BLaER1 (cell line): ENCODE data around the gene GNB5.

Experiments used
- H3K27ac ChIP-seq: shearing (Covaris generic); formaldehyde crosslinking; 2 replicates; pipeline ENCODE4 v1.8.1; 2022
- H3K27me3 ChIP-seq: shearing (Covaris generic); formaldehyde crosslinking; 2 replicates; pipeline ENCODE4 v1.8.1; 2022
- H3K36me3 ChIP-seq: shearing (Covaris generic); formaldehyde crosslinking; 2 replicates; pipeline ENCODE4 v1.8.1; 2022
- H3K4me1 ChIP-seq: shearing (Covaris generic); formaldehyde crosslinking; 2 replicates; pipeline ENCODE4 v1.8.1; 2022
- H3K4me2 ChIP-seq: shearing (Covaris generic); formaldehyde crosslinking; 2 replicates; pipeline ENCODE4 v1.8.1; 2022
- H3K4me3 ChIP-seq: shearing (Covaris generic); formaldehyde crosslinking; 2 replicates; pipeline ENCODE4 v1.8.1; 2022
- H3K9ac ChIP-seq: shearing (Covaris generic); formaldehyde crosslinking; 2 replicates; pipeline ENCODE4 v1.8.1; 2022
- H3K9me3 ChIP-seq: shearing (Covaris generic); formaldehyde crosslinking; 2 replicates; pipeline ENCODE4 v1.8.1; 2022
- H4K20me1 ChIP-seq: shearing (Covaris generic); formaldehyde crosslinking; 2 replicates; pipeline ENCODE4 v1.8.1; 2022
- Cebpa-rat ChIP-seq: shearing (Covaris generic); IDR thresholded peaks from 2 replicates; pipeline ENCODE4 v1.8.1; 2022

GNB5 gene

DNA sequence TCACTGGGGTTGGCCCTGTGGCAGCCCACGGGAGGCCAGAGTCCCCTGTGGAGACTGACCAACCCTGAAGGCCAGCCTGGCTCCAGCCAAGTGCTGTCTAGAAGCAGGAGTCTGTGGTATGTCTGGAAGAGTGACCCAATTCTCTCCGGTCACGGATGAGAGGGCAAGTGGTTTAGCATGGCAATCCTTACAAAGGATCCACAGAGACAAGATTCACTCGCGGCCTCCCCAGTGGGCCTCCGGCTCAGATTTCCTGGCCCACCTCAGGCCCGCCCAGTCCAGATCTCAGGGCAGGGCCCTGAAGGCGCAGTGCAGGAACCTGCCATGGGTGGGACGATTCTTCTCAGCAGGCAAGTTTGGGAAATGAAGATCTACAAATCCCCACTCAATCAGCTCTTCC is 73.6 kb downstream of the GNB5 start:
- H3K27ac ChIP-seq: no peak overlapping the region
- no peaks in the 10 kb centered on the region for H3K36me3 ChIP-seq
- TF ChIP-seq Cebpa-rat: no peak
- H4K20me1 ChIP-seq: no peaks in the 10 kb centered on the region
- no peak overlapping the region for H3K4me3 ChIP-seq
- H3K4me1 ChIP-seq: no peaks in the 10 kb centered on the region
- H3K9ac ChIP-seq: no peak overlapping the region
- no peak overlapping the region for H3K4me2 ChIP-seq
- H3K9me3 ChIP-seq: peaks cover under 1% of the 10 kb centered on the region
- no peaks in the 10 kb centered on the region for H3K27me3 ChIP-seq

DNA sequence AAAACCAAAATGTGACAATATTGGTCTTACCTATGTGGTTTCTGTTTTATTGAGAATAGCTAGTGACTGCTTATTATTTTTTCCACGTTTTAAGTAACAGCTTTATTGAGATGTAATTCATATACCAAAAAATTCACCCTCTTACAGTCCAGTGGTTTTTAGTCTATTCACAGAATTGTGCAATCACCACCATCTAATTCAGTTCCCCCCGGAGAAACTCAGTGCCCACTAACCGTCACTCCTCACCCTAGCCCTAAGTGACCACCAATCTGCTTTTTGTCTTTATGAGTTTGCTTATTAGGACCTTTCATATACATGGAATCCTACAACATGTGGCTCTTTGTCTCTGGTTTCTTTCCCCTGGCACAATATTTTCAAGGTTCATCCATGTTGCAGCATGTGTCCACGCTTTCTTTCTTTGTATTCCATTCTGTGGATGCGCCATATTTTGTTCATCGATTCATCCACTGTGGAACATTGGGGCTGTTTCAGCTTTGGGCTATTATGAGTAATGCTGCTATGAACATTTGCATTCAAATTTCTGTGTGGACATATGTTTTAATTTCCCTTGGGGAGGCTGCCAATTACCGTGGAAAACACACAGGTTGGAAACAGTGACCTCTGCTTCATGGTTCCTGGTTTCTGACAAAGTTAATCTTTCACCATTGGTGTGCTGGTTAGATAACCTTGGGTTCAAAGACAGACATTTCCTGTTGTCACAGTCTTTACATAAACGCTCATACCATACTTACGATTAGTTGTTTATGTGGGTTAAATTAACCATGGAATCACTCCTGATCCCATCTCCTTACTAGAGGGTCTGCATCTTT is 75.4 kb downstream of the GNB5 start:
- no peaks in the 10 kb centered on the region for H3K4me1 ChIP-seq
- no peak overlapping the region for H3K4me3 ChIP-seq
- H3K36me3 ChIP-seq: no peaks in the 10 kb centered on the region
- no peaks in the 10 kb centered on the region for H3K27me3 ChIP-seq
- TF ChIP-seq Cebpa-rat: no peak
- H4K20me1 ChIP-seq: no peaks in the 10 kb centered on the region
- H3K27ac ChIP-seq: no peak overlapping the region
- H3K9ac ChIP-seq: no peak overlapping the region
- peaks cover 14% of the 10 kb centered on the region for H3K9me3 ChIP-seq
- no peak overlapping the region for H3K4me2 ChIP-seq

DNA sequence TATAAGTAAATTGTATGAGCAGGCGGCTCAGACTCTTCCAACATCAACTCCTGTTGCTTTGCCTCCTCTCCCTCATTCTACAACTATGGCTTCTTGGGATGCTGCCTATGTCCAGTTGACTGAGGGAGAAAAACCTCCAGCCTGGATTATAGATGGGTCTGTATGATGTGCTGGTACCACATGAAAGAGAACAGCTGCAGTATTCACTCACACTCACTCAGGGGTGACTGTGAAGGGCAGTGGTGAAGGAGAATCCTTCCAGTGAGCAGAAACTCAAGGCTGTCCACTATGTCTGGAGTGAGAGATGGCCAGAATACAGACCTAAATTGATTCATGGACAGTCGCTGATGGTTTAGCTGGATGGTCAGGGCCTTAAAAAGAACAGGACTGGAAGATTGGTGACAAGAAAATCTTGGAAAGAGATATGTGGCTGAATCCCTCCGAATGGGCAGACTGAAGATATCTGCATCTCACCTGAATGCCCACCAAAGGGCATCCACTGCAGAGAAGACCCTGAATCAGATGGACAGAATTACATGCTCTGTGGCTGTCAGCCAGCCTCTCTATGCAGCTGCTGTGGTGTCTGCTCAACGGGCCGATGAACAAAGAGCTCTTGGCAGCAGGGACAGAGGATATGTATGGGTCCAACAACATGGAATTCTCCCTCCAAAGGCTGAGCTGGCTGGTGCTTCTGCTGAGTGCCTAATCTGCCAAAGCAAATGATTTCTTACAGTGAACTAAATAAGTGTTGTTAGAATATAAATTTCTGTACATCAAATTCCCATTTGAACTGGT is 76.7 kb downstream of the GNB5 start:
- Histone ChIP-seq H3K4me2 (no peak overlapping the region), H3K4me1 (no peaks in the 10 kb centered on the region), H3K9me3 (peaks cover 14% of the 10 kb centered on the region), H4K20me1 (no peaks in the 10 kb centered on the region), H3K9ac (no peak overlapping the region), H3K4me3 (no peak overlapping the region), H3K27me3 (no peaks in the 10 kb centered on the region), H3K36me3 (no peaks in the 10 kb centered on the region), H3K27ac (no peak overlapping the region)
- TF ChIP-seq Cebpa-rat: no peak

DNA sequence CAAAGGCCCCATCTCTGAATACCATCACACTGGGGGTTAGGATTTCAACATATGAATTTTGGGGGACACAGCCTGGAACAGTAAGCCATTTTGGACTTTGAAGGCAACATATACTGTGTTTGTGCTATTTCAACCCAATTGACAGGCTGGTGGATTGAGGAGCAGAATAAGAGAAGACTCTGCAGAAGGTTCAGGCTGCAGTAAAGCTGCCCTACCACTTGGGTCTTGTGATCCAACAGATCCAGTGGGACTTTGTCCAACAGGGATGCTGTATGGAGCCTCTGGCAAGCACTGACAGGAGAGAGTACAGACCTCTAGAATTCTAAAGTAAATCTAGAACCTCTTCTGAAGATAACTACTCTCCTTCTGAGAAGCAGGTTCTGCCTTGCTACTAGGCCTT is 77.5 kb downstream of the GNB5 start:
- Histone ChIP-seq H3K4me1 (no peaks in the 10 kb centered on the region), H3K36me3 (no peaks in the 10 kb centered on the region), H3K9me3 (peaks cover 14% of the 10 kb centered on the region), H3K4me2 (no peak overlapping the region), H3K27ac (no peak overlapping the region), H3K9ac (no peak overlapping the region), H3K27me3 (no peaks in the 10 kb centered on the region), H4K20me1 (no peaks in the 10 kb centered on the region), H3K4me3 (no peak overlapping the region)
- no peak for TF ChIP-seq Cebpa-rat

DNA sequence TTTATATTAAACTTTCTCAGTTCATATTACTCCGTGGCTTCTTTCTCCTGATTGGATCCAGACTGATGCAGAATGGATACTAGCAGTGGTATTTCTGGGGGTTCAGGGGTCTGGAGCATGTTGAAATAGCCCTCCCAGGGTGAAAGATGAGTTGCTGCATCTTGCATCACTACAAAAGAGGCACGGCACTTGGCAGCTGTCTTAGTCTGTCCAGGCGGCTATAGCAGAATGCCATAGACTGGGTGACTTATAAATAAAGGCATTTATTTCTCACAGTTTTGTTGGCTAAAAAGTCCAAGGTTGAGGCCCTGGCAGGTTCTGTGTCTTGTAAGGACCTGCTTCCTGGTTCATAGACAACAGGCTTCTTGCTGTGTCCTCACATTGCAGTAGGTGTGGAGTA is 78.0 kb downstream of the GNB5 start:
- Histone ChIP-seq H3K4me3 (no peak overlapping the region), H3K27ac (no peak overlapping the region), H3K4me2 (no peak overlapping the region), H3K27me3 (no peaks in the 10 kb centered on the region), H3K9me3 (peaks cover 14% of the 10 kb centered on the region), H3K36me3 (no peaks in the 10 kb centered on the region), H3K9ac (no peak overlapping the region), H4K20me1 (no peaks in the 10 kb centered on the region), H3K4me1 (no peaks in the 10 kb centered on the region)
- TF ChIP-seq Cebpa-rat: no peak

DNA sequence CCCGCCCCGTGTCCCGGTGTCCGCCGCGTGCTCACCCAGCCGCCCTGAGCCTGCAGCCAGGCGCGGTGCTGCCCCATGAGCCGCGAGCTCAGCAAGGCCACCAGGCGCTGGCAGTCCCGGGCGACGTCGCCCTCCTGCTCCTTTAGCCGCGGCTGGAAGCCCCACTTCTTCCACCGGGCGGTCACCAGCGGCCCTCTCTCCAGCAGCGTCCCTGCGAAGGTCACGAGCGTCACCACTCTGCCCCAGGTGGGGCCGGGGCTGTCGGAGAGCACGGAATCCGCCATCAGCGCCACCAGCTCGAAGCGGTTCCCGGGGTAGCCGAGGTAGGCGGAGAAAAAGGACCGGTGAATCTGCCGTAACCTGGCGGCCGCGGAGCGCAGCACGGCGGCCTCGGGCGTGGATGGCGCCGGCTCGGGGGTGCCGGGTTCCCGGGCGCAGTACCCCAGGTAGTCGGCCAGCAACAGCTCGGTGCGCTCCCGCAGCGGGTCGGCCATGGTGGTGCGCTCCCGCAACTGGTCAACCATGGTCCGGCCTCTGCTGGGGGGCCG is 78.9 kb downstream of the GNB5 start:
- H3K9ac ChIP-seq: no peak overlapping the region
- H3K9me3 ChIP-seq: peaks cover 14% of the 10 kb centered on the region
- no peaks in the 10 kb centered on the region for H3K27me3 ChIP-seq
- no peak for TF ChIP-seq Cebpa-rat
- H3K36me3 ChIP-seq: no peaks in the 10 kb centered on the region
- no peak overlapping the region for H3K27ac ChIP-seq
- H3K4me1 ChIP-seq: no peaks in the 10 kb centered on the region
- no peaks in the 10 kb centered on the region for H4K20me1 ChIP-seq
- no peak overlapping the region for H3K4me3 ChIP-seq
- H3K4me2 ChIP-seq: no peak overlapping the region

DNA sequence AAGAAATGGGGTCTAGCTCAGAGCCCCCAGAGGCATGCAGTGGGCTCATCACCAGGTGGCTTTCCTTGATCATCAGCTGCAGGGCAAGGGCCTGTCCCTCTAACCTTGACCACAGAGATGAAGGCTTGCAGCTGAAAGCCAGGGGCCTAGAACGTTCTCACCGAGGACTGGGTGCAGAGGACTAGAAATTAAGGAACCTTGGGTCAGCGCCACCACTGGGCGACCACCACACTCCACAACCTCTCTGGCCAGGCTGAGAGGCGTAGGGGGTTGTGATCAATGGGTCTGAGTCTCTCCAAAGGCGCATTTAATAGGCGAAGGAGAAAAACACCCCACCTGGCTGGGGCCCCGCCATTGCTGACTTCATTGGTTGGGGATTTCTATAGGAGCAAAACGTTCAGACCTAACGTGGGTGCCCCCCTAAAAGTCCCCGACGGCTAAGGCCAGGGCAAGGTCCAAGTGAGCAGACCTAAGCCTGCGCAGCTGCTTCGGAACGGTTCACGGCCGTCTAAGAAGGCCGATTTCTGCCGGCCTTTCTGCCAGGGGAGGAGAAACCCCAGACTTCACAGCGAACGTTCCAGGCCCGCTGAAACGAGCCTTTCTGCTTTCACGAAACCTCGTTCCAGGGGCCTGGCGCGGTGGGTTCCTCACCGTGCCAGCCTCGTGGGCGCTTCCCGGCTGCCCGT is 79.5 kb downstream of the GNB5 start:
- Histone ChIP-seq H4K20me1 (no peaks in the 10 kb centered on the region), H3K4me2 (no peak overlapping the region), H3K9ac (no peak overlapping the region), H3K27ac (no peak overlapping the region), H3K4me1 (no peaks in the 10 kb centered on the region), H3K27me3 (no peaks in the 10 kb centered on the region), H3K4me3 (no peak overlapping the region), H3K36me3 (no peaks in the 10 kb centered on the region), H3K9me3 (peaks cover 14% of the 10 kb centered on the region)
- no peak for TF ChIP-seq Cebpa-rat

DNA sequence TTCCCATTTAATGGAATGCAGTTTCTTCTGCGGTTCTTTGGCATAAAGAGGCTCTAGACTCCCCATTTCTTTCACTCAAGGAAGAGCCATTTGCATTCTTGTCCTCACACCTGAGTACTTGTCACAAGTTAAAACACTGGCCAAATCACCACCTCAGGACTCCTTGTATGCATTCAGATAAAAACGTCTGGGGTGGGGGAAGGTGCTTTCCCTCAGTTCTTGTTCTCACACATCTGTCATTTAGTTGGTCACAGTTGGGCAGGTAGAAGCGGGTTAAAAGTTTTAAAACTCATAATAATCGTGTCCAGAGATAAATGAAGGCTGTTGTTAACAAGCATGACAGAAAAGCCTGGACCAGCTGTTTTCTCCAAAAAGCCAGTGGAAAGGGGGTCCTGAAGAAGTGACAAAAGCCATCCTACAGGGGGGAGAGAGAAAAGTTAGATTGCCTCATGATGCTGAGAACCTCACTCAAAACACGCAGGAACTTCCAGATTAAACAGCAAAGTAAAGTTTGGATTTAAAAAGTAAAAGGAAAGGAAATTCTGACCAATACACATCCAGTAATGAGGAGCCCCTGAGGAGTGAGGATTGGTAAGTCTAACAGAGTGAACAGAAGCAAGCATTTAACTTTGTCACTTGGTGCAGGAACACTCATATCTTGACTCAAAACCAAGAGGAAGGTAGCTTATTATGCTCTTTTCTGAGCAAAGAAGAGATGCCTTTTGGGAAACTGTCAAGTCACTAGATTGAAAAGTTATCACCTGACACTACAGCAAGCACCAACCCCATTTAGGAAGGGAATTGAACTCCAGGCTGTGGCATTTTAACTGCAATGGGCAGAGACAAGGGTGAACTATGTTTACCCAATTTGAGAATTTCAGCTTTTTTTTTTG is 81.4 kb downstream of the GNB5 start:
- Histone ChIP-seq H3K4me2 (no peak overlapping the region), H3K9ac (no peak overlapping the region), H4K20me1 (no peaks in the 10 kb centered on the region), H3K36me3 (no peaks in the 10 kb centered on the region), H3K27me3 (no peaks in the 10 kb centered on the region), H3K9me3 (peaks cover 14% of the 10 kb centered on the region), H3K27ac (no peak overlapping the region), H3K4me3 (no peak overlapping the region), H3K4me1 (peaks cover 3% of the 10 kb centered on the region)
- no peak for TF ChIP-seq Cebpa-rat

DNA sequence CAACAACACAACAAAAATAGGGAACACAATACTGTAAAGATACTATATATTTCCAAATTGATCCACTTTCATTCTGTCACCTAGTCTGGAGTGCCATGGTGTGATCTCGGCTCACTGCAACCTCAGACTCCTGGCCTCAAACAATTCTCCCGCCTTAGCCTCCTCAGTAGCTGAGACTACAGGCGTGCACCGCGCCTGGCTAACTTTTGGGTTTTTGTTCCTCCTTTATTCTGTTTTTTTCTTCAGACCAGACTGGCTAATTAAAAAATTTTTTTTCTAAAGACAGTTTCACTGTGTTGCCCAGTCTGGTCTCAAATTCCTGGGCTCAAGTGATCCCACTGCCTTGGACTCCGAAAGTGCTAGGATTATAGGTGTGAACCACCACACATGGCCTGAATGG is 84.0 kb downstream of the GNB5 start:
- Histone ChIP-seq H3K4me2 (no peak overlapping the region), H3K27me3 (no peaks in the 10 kb centered on the region), H3K9me3 (peaks cover 11% of the 10 kb centered on the region), H3K36me3 (no peaks in the 10 kb centered on the region), H3K27ac (no peak overlapping the region), H3K4me3 (no peak overlapping the region), H4K20me1 (no peaks in the 10 kb centered on the region), H3K4me1 (peaks cover 27% of the 10 kb centered on the region), H3K9ac (no peak overlapping the region)
- TF ChIP-seq Cebpa-rat: no peak
